NB4 (cell line): Measurements from ENCODE around the gene PLCB4.

Experiments used
- CTCF ChIP-seq: IDR thresholded peaks from one replicate; pipeline ENCODE4 v1.5.1; 2012; ENCODE audit warnings: low read depth, low read length
- TF ChIP-seq, protein P1 (sequence below): IDR thresholded peaks from 2 replicates; pipeline ENCODE4 v1.6.1; 2011; ENCODE audit warnings: low read depth, low read length

GRCh38 chr20:9109566-9109965 is 40.7 kb downstream of the PLCB4 start:
- no peak for TF ChIP-seq CTCF
- TF ChIP-seq, protein P1, sequence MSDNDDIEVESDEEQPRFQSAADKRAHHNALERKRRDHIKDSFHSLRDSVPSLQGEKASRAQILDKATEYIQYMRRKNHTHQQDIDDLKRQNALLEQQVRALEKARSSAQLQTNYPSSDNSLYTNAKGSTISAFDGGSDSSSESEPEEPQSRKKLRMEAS, result no peak
